Fibroblast of lung (primary cell): Measurements from ENCODE around the gene GNS. TPM values are rescaled to one million over a fixed set of nuclear protein-coding genes. Genes with fewer than 3 reads are reported as not detected.
A peak's percentile ranks its signal among the peaks of the same experiment; 100 is the strongest.
"Not testable (repeated sequence)": the region's sequence is repeated elsewhere in the genome, so short reads cannot be mapped to it uniquely, and the experiment has no call there.

Experiments used
- DNase-seq, 2 donors: peaks; one replicate each; pipeline versions ENCODE4 v3.0.0 to v3.0.0-alpha.2; 2010; ENCODE audit warnings: low read depth in 2 of 2
- H2AFZ ChIP-seq: 2 replicates; pipeline ENCODE4 v1.5.1; 2012; ENCODE audit warnings: low read length, control low read depth, inconsistent platforms
- H3K27ac ChIP-seq: 2 replicates; pipeline ENCODE4 v1.5.1; 2011; ENCODE audit warnings: low read length, control low read depth; ENCODE audit not compliant: insufficient read depth
- H3K27me3 ChIP-seq: 2 replicates; pipeline ENCODE4 v1.5.1; 2011; ENCODE audit warnings: mild to moderate bottlenecking, low read length; ENCODE audit not compliant: control insufficient read depth, insufficient read depth
- H3K36me3 ChIP-seq: 2 replicates; pipeline ENCODE4 v1.5.1; 2011; ENCODE audit warnings: low read length; ENCODE audit not compliant: control insufficient read depth, insufficient read depth
- H3K4me1 ChIP-seq: 2 replicates; pipeline ENCODE4 v1.5.1; 2011; ENCODE audit warnings: low read length; ENCODE audit not compliant: control insufficient read depth, insufficient read depth; ENCODE audit errors: extremely low read depth
- H3K4me2 ChIP-seq: 2 replicates; pipeline ENCODE4 v1.5.1; 2011; ENCODE audit warnings: low read length, control low read depth; ENCODE audit not compliant: insufficient read depth; ENCODE audit errors: extremely low read depth
- H3K4me3 ChIP-seq, 4 experiments: fragments of 200-600 bp in 1 of 4; sonication (generic) in 1 of 4; replicated peaks in 1 of 4; 2 replicates each; pipeline ENCODE4 v1.5.1; 2011 to 2016; ENCODE audit warnings: low read length in 4 of 4, low read depth in 3 of 4, mild to moderate bottlenecking in 3 of 4, control low read depth in 2 of 4, inconsistent platforms in 1 of 4, mixed read lengths in 1 of 4; ENCODE audit not compliant: insufficient read depth in 1 of 4; ENCODE audit errors: control extremely low read depth in 1 of 4
- H3K79me2 ChIP-seq: 2 replicates; pipeline ENCODE4 v1.5.1; 2012; ENCODE audit warnings: mild to moderate bottlenecking, low read length, inconsistent platforms; ENCODE audit not compliant: control insufficient read depth, insufficient read depth
- H3K9ac ChIP-seq: 2 replicates; pipeline ENCODE4 v1.5.1; 2011; ENCODE audit warnings: mild to moderate bottlenecking, low read length, control low read depth; ENCODE audit not compliant: insufficient read depth
- H3K9me3 ChIP-seq: 2 replicates; pipeline ENCODE4 v1.5.1; 2012; ENCODE audit warnings: low read depth, low read length; ENCODE audit not compliant: control insufficient read depth, insufficient read depth
- H4K20me1 ChIP-seq: 2 replicates; pipeline ENCODE4 v1.5.1; 2011; ENCODE audit warnings: low read length; ENCODE audit not compliant: control insufficient read depth, insufficient read depth; ENCODE audit errors: extremely low read depth
- EZH2 ChIP-seq: IDR thresholded peaks from 2 replicates; pipeline ENCODE4 v1.5.1; 2012; ENCODE audit warnings: low read length, control low read depth, mild to moderate bottlenecking; ENCODE audit errors: missing control alignments
- polyA plus RNA-seq, 2 donors: library from polyadenylated mRNA; depleted of rRNA in 1 of 2; stranded (reverse) in 1 of 2; unstranded in 1 of 2; fragments of >200 nt; gene quantifications; 2 replicates each; pipeline ENCODE4 v1.2.1, GENCODE V29; 2011 to 2012; ENCODE audit warnings: missing spikeins in 1 of 2
- total RNA-seq: library from RNA; depleted of rRNA; stranded (reverse); fragments of >200 nt; gene quantifications from 2 replicates; pipeline ENCODE4 v1.2.1, GENCODE V29; 2014
- TF ChIP-seq, protein P1 (sequence below), 2 donors: IDR thresholded peaks in 1 of 2; conservative IDR thresholded peaks in 1 of 2; 1 replicate in 1 of 2; 2 replicates in 1 of 2; pipeline ENCODE4 v1.5.1; 2011 to 2012; ENCODE audit warnings: low read length in 2 of 2, control low read depth in 1 of 2, inconsistent platforms in 1 of 2, low read depth in 1 of 2, mild to moderate bottlenecking in 1 of 2

Gene GNS
- total and polyA plus RNA-seq, 2 donors (not counting 1 experiment from before 2014, with no cell fraction given): 219 to 249 TPM

GRCh38 chr12:64691795-64692583, 67.2 kb downstream of the GNS start:
- H3K4me2 ChIP-seq: no peak overlapping the region
- peaks cover 1% of the 10 kb centered on the region for H3K79me2 ChIP-seq
- TF ChIP-seq, protein P1, sequence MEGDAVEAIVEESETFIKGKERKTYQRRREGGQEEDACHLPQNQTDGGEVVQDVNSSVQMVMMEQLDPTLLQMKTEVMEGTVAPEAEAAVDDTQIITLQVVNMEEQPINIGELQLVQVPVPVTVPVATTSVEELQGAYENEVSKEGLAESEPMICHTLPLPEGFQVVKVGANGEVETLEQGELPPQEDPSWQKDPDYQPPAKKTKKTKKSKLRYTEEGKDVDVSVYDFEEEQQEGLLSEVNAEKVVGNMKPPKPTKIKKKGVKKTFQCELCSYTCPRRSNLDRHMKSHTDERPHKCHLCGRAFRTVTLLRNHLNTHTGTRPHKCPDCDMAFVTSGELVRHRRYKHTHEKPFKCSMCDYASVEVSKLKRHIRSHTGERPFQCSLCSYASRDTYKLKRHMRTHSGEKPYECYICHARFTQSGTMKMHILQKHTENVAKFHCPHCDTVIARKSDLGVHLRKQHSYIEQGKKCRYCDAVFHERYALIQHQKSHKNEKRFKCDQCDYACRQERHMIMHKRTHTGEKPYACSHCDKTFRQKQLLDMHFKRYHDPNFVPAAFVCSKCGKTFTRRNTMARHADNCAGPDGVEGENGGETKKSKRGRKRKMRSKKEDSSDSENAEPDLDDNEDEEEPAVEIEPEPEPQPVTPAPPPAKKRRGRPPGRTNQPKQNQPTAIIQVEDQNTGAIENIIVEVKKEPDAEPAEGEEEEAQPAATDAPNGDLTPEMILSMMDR (conservative IDR thresholded peaks at IDR 0.05 in 1 of 2, IDR thresholded peaks at IDR 0.05 in 1 of 2; ENCODE audit: low read depth in 1 of 2, low read length in 2 of 2): no peak
- no peak for TF ChIP-seq EZH2
- H2AFZ ChIP-seq: no peak overlapping the region
- DNase-seq: peak in 1 of 2 donors; percentile 65
- no peak overlapping the region for H3K4me3 ChIP-seq
- no peak overlapping the region for H3K9ac ChIP-seq
- H3K27me3 ChIP-seq: no peaks in the 10 kb centered on the region
- H3K9me3 ChIP-seq: no peaks in the 10 kb centered on the region
- peaks cover 5% of the 10 kb centered on the region for H3K36me3 ChIP-seq
- H3K27ac ChIP-seq: no peak overlapping the region
- H4K20me1 ChIP-seq: no peaks in the 10 kb centered on the region
- peaks cover 2% of the 10 kb centered on the region for H3K4me1 ChIP-seq

DNA sequence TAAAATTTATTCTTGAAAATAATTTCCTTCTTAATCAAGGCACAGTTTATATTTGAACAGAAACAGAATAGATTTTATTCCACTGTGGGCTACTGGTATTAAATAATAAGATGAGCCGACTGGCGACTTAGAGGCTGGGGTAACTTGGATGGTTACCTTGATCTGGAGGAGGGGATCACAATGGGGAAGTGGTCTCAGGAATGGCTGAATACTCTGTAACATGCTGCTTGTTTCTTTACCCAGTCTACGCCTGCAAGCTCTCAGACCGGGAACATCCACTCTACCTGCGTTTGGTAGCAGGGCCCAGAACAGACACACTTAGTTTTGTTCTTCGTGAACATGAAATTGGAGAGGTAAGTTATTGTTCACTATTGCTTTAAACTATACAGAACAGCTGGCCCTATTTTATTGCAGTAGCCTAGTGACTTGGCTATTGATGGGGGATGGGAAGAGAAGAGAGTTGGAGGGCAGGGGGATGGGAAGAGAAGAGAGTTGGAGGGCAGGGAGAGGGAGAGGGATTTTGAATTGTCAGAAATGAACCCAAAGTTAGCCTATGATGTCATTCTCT, 67.9 kb downstream of the GNS start:
- DNase-seq: no peak
- Histone ChIP-seq H3K9ac (no peak overlapping the region), H3K27ac (no peak overlapping the region)

GRCh38 chr12:64690236-64690635, 69.0 kb downstream of the GNS start:
- not testable (repeated sequence) for H3K79me2 ChIP-seq, H3K36me3 ChIP-seq, DNase-seq, H3K4me2 ChIP-seq, H3K4me1 ChIP-seq, H3K9ac ChIP-seq, H3K27ac ChIP-seq, H3K4me3 ChIP-seq, H3K9me3 ChIP-seq, H3K27me3 ChIP-seq, H4K20me1 ChIP-seq, H2AFZ ChIP-seq

More for the DNA sequence above, 67.9 kb downstream of the GNS start:
- Histone ChIP-seq H2AFZ (no peak overlapping the region), H3K79me2 (peaks cover 1% of the 10 kb centered on the region), H4K20me1 (no peaks in the 10 kb centered on the region), H3K36me3 (peaks cover 5% of the 10 kb centered on the region), H3K4me1 (peaks cover 2% of the 10 kb centered on the region), H3K9me3 (no peaks in the 10 kb centered on the region), H3K4me2 (no peak overlapping the region), H3K4me3 (no peak overlapping the region), H3K27me3 (no peaks in the 10 kb centered on the region)
- TF ChIP-seq EZH2: no peak
- TF ChIP-seq, protein P1 (conservative IDR thresholded peaks at IDR 0.05 in 1 of 2, IDR thresholded peaks at IDR 0.05 in 1 of 2; ENCODE audit: low read depth in 1 of 2, low read length in 2 of 2): no peak
